SH-SY5Y (cell line): ENCODE data around the gene OR8A1.

Experiments used
- GATA2 ChIP-seq: IDR thresholded peaks from 2 replicates; pipeline ENCODE4 v1.6.1; 2011; ENCODE audit warnings: mild to moderate bottlenecking, low read depth, low read length
- GATA3 ChIP-seq: IDR thresholded peaks from 2 replicates; pipeline ENCODE4 v1.6.1; 2011; ENCODE audit warnings: low read depth, mild to moderate bottlenecking, low read length, moderate library complexity

Gene OR8A1

DNA sequence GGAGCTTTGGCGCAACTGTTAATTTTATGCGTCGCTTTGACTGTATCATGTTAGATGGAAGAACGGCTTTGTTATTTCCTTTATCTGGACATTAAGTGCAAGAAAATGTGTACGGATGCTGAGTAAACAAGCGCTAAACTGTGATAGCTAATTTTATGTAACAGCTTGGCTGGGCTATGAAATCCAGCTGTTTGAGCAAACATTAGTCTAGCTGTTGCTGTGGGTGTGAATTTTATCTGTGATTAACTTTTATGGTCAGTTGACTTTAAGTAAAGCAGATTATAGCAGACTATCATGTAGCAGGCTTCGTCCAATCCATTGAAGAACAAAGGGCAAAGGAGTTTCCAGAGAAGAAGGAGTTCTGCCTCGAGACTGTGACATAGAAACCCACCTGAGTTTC is 14.0 kb downstream of the OR8A1 start:
- TF ChIP-seq GATA3 (no peak), GATA2 (no peak)

DNA sequence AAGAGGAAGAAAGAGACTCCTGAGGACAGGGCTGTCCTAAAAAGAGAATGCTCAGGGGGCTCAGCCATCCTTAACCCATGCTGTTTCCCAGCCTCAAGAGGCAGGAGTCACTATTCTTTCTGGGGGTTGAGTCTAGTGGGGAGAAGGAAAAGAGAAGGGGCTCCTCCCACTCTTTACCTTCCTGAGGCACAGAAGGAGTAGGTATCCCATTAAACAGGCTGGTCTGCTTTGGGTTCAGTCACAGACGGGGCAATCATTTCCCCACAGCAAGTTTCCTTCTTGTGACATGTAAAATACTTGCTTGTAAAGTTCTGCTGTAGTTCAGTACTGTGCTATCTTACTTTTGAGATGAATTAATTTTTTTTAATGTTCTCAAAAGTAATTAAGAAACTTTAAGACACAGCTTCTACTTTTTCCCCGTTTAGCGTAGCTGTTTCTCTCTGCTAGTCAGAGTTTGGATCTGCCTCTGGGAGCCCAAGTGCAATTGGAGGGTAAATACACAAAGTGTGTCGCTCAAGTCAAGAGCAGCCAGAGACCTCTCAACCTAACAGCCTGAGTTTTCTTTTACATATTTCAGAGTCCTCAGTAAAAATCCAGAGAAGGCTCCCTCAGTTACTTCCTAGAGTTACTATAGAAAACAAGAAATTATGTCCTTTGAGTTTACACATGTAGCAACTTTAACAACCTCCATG is 15.0 kb downstream of the OR8A1 start:
- TF ChIP-seq GATA2, result no peak
- no peak for TF ChIP-seq GATA3

- no peak for TF ChIP-seq GATA2
- no peak for TF ChIP-seq GATA3
Observed at GRCh38 chr11:124586238-124586860, 16.6 kb downstream of the OR8A1 start.

GRCh38 chr11:124591430-124591829 is 21.6 kb downstream of the OR8A1 start:
- TF ChIP-seq GATA3, result no peak

GRCh38 chr11:124592627-124593026 is 22.8 kb downstream of the OR8A1 start:
- TF ChIP-seq GATA2 (no peak), GATA3 (no peak)

DNA sequence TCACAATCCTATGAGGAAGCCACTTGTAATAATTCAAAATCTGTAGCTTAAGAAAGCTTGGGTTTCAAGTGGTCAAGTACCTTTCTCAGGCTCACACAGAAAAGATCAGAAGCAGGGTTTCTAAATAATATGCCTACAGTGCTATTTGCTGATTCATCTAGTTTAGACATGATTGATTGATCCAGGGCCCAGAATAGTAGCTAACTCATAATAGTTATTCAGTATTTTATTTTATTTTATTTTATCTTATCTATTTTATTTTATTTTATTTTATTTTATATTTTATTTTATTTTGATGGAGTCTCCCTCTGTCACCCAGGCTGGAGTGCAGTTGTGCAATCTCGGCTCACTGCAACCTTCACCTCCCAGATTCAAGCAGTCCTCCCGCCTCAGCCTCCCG is 25.5 kb downstream of the OR8A1 start:
- TF ChIP-seq GATA3, result no peak
- no peak for TF ChIP-seq GATA2

DNA sequence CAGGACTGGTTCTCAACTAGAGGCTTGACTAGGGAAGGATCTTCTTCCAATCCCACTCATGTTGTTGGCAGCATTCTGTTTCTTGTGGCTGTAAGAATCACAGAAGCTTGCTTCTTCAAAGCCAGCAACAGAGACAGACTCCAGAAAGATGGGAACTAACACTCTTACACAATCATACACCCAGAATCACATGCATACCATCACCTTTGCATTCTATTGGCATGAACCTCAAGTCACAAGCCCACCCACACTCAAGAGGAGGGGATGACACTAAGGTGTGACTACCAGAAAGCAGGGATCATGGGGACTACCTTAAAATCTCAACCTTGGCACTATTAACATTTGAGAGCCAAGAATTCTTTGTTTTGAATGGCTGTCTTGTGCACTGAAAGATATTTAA is 27.8 kb downstream of the OR8A1 start:
- TF ChIP-seq GATA2 (no peak), GATA3 (no peak)

GRCh38 chr11:124600621-124601320 is 31.0 kb downstream of the OR8A1 start:
- TF ChIP-seq GATA2, result no peak
- TF ChIP-seq GATA3, result no peak

GRCh38 chr11:124602193-124602592 is 32.4 kb downstream of the OR8A1 start:
- no peak for TF ChIP-seq GATA3

DNA sequence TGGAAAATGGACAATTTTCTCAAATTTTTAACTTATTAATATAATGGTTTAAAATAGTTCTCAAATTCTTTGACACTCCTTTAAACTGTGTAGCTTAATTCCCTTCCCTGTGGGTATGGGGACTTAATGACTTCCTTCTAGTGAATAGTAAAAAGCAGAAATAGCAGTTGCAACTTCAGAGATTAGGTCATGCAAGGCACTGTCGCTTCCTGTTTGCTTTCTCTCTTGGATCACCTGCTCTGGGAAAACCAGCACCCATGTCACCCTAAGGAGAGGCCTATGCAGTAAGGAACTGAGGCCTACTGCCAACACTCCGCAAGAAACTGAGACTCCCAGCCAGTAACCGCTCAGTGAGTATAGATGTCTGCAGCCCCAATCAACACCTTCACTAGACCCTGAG is 35.9 kb downstream of the OR8A1 start:
- TF ChIP-seq GATA2 (no peak), GATA3 (no peak)

DNA sequence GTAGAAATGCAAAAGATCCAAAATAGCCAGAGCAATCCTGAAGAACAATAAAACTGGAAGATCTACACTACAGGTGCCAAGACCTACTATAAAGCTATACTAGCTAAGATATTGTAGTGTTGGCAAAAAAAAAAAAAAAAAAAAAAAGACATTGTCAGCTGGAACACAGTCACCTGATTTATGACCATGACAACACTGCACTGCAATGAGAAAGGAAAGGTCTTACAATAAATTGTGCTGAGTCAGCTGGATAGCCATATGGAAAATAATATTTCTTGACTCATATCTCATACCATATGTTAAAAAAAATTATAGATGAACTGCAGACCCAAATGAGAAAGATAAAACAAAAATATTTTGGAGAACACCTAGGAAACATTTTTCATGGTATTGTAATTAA is 38.4 kb downstream of the OR8A1 start:
- TF ChIP-seq GATA3 (no peak), GATA2 (no peak)

- no peak for TF ChIP-seq GATA2
Observed at GRCh38 chr11:124610295-124610694, 40.5 kb downstream of the OR8A1 start.

DNA sequence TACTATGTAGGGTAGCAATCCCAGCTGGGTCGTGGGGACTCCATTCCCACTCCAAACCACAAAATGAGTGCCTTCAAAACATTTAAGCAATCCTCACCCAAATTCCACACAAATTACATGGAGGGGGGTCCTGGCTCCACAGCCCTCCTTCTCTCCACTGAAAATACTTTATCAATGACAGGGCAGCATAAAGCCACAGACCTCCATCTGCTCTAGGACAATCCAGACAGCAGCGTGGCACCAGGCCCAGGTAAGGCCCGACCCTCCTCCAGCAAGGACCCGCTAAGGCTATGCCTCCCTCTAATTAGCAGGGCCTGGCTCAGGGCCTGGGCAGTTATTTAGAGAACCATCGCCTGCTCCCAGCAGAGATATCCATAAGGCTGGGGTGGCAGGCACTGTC is 41.3 kb downstream of the OR8A1 start, which contains the start of gene PANX3:
Gene PANX3 (plus strand): TSS at position 365 of the 400 bp plus-strand sequence. CDS start 129 bp downstream, outside the sequence.
- TF ChIP-seq GATA3 (no peak), GATA2 (no peak)

DNA sequence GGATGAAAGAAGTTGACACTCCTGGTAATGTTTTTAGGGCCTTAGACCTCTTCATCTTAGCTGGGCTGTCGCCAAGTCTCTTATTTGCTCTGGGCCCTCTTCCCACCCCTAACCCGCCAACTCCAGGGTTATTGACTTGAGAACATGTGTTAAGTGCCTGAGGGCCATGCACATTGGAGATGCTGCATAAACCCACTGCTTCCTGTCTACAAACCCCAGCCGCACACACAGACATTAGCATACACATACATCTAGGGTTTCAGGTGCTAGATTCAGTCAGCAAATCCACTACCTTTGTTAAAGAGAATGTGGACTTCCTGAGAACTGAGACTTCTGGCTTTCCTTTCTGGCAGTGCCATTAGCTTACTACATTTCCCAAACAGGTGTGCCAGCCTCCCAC is 42.2 kb downstream of the OR8A1 start:
- TF ChIP-seq GATA3 (no peak), GATA2 (no peak)
